K562 (cell line): ENCODE results near the gene PPM1G. TPM values are rescaled to one million over a fixed set of nuclear protein-coding genes. Genes with fewer than 3 reads are reported as not detected.
A peak's percentile ranks its signal among the peaks of the same experiment; 100 is the strongest.

Experiments used
- BRD4 ChIP-seq: fragments of 200-600 bp; sonication (generic); IDR thresholded peaks from 2 replicates; pipeline ENCODE4 v1.6.1; 2017; ENCODE audit warnings: inconsistent platforms
- EWSR1 ChIP-seq: fragments of 450-650 bp; IDR thresholded peaks from 2 replicates; pipeline ENCODE4 v1.6.1; 2018; ENCODE audit warnings: borderline replicate concordance, mild to moderate bottlenecking, low read depth, moderate library complexity; ENCODE audit not compliant: partially characterized antibody
- FOS ChIP-seq: IDR thresholded peaks from 3 replicates; pipeline ENCODE4 v1.6.1; 2011; ENCODE audit not compliant: insufficient read length; ENCODE audit errors: extremely low read depth
- JUND ChIP-seq, 2 experiments: IDR thresholded peaks; 2 replicates in 1 of 2; 3 replicates in 1 of 2; pipeline ENCODE4 v1.6.1; 2011; ENCODE audit warnings: borderline replicate concordance in 2 of 2, low read depth in 2 of 2, low read length in 2 of 2, improper control_type of control experiment in 1 of 2, missing biosample characterization in 1 of 2, missing genetic modification characterization in 1 of 2, missing genetic modification reagents in 1 of 2
- MCM2 ChIP-seq: fragments of 450-650 bp; IDR thresholded peaks from 2 replicates; pipeline ENCODE4 v1.6.1; 2017; ENCODE audit warnings: low read depth, mild to moderate bottlenecking
- THRAP3 ChIP-seq: fragments of 450-650 bp; IDR thresholded peaks from 2 replicates; pipeline ENCODE4 v1.6.1; 2016; ENCODE audit warnings: mild to moderate bottlenecking, inconsistent platforms, borderline replicate concordance
- ZNF212 ChIP-seq: fragments of 450-650 bp; formaldehyde crosslinking; IDR thresholded peaks from 2 replicates; pipeline ENCODE4 v1.4.0; 2020; ENCODE audit warnings: mild to moderate bottlenecking
- ZNF224 ChIP-seq: sonication (generic); formaldehyde crosslinking; IDR thresholded peaks from 2 replicates; pipeline ENCODE4 v1.8.0; 2022; ENCODE audit warnings: mild to moderate bottlenecking, missing genetic modification reagents
- polyA plus RNA-seq, 8 experiments: library from polyadenylated mRNA; depleted of rRNA in 4 of 8; stranded (reverse) in 5 of 8; unstranded in 3 of 8; fragments of >200 nt; fragmentation: Nextera tagmentation in 2 of 8; fragmentation: Illumina TruSeq in 1 of 8; extraction: Ambion mirVana in 2 of 8; extraction: Trizol in 1 of 8; gene quantifications; 2 replicates each; pipeline versions ENCODE4 v1.2.1 to v1.2.3, GENCODE V29; 2011 to 2014; ENCODE audit warnings: inconsistent platforms in 1 of 8, missing spikeins in 1 of 8
- total RNA-seq, 7 experiments: library from RNA; depleted of rRNA in 6 of 7; stranded (reverse); fragments of >200 nt in 6 of 7; fragmentation: Illumina TruSeq in 2 of 7; extraction: Trizol in 2 of 7; gene quantifications; 2 replicates each; pipeline versions ENCODE4 v1.2.1 to v1.2.3, GENCODE V29; 2011 to 2021; ENCODE audit warnings: low replicate concordance in 1 of 7
- TF ChIP-seq, protein P1 (sequence below): sonication (generic); formaldehyde crosslinking; IDR thresholded peaks from 2 replicates; pipeline ENCODE4 v1.4.0; 2020; ENCODE audit warnings: mild to moderate bottlenecking, missing genetic modification reagents
- TF ChIP-seq, protein P2 (sequence below), 2 experiments: fragments of 450-650 bp in 1 of 2; sonication (generic) in 1 of 2; formaldehyde crosslinking in 1 of 2; IDR thresholded peaks; 2 replicates each; pipeline versions ENCODE4 v1.7.1 to v1.9.0; 2016 to 2022; ENCODE audit warnings: inconsistent platforms in 1 of 2, mild to moderate bottlenecking in 1 of 2, missing genetic modification reagents in 1 of 2
- TF ChIP-seq, protein P3 (sequence below): fragments of 250-450 bp; sonication (Bioruptor Pico); IDR thresholded peaks from 2 replicates; pipeline ENCODE4 v1.9.0; 2021; ENCODE audit warnings: mild to moderate bottlenecking, inconsistent platforms

PPM1G gene
- total and polyA plus RNA-seq, 9 of the 15 experiments (the other 6 are each of a cell fraction or from before 2014, with no cell fraction given): 61.7 to 230 (median 153) TPM

DNA sequence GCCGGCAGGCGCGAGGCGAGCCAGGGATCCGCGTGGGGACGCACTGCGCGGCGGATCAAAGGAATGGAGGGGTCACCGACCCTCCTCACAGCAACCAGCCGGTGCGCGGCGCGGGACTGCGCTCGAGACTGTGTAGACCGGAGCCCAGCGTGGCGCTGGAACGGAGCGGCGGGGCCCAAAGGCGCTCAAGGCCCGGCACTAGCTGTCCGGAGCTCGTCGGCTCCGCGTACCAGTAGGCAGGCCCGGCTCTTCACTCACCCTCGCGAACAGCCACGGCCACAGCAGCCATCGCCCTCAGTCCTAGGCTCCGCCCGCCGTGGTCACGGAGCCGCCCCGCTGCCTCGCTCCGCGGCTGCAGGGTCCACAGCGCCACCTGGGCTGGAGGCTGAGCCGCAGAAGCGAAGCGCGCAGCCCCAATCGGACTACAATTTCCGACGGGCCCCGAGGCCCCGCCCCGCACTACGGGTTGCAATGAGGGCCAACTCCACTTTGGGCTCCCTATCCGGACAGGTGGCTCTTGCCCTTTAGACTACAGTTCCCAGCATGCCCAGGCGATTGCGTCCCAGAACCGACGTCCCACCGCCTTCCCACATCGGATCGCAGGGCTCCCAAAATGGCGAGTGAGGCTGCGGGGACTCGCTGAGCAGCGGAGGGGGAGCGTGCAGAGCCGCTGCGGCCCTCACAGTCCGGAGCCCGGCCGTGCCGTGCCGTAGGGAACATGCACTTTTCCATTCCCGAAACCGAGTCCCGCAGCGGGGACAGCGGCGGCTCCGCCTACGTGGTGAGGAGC, 39.2 kb downstream of the PPM1G start, which contains the start of the genes EIF2B4 and SNX17 (continued):
- TF ChIP-seq JUND (IDR thresholded peaks at IDR 0.05; ENCODE audit: borderline replicate concordance, low read depth, low read length): peak; percentile 83
- TF ChIP-seq JUND (tag; IDR thresholded peaks at IDR 0.05; ENCODE audit: borderline replicate concordance, low read depth, low read length): peak; percentile 69; the same call in 1 of the 3 replicates
- TF ChIP-seq BRD4: 0 out of 2 replicates have a peak, but pooled peaks have one; percentile 9
- no peak for TF ChIP-seq MCM2
- no peak for TF ChIP-seq ZNF212 (CRISPR knock-in tag)
- no peak for TF ChIP-seq EWSR1
- no peak for TF ChIP-seq ZNF224 (CRISPR knock-in tag)
- TF ChIP-seq FOS: no peak
- TF ChIP-seq, protein P1, sequence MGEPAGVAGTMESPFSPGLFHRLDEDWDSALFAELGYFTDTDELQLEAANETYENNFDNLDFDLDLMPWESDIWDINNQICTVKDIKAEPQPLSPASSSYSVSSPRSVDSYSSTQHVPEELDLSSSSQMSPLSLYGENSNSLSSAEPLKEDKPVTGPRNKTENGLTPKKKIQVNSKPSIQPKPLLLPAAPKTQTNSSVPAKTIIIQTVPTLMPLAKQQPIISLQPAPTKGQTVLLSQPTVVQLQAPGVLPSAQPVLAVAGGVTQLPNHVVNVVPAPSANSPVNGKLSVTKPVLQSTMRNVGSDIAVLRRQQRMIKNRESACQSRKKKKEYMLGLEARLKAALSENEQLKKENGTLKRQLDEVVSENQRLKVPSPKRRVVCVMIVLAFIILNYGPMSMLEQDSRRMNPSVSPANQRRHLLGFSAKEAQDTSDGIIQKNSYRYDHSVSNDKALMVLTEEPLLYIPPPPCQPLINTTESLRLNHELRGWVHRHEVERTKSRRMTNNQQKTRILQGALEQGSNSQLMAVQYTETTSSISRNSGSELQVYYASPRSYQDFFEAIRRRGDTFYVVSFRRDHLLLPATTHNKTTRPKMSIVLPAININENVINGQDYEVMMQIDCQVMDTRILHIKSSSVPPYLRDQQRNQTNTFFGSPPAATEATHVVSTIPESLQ: peak; percentile 91; the same call in 1 of the 2 replicates
- TF ChIP-seq, protein P2, sequence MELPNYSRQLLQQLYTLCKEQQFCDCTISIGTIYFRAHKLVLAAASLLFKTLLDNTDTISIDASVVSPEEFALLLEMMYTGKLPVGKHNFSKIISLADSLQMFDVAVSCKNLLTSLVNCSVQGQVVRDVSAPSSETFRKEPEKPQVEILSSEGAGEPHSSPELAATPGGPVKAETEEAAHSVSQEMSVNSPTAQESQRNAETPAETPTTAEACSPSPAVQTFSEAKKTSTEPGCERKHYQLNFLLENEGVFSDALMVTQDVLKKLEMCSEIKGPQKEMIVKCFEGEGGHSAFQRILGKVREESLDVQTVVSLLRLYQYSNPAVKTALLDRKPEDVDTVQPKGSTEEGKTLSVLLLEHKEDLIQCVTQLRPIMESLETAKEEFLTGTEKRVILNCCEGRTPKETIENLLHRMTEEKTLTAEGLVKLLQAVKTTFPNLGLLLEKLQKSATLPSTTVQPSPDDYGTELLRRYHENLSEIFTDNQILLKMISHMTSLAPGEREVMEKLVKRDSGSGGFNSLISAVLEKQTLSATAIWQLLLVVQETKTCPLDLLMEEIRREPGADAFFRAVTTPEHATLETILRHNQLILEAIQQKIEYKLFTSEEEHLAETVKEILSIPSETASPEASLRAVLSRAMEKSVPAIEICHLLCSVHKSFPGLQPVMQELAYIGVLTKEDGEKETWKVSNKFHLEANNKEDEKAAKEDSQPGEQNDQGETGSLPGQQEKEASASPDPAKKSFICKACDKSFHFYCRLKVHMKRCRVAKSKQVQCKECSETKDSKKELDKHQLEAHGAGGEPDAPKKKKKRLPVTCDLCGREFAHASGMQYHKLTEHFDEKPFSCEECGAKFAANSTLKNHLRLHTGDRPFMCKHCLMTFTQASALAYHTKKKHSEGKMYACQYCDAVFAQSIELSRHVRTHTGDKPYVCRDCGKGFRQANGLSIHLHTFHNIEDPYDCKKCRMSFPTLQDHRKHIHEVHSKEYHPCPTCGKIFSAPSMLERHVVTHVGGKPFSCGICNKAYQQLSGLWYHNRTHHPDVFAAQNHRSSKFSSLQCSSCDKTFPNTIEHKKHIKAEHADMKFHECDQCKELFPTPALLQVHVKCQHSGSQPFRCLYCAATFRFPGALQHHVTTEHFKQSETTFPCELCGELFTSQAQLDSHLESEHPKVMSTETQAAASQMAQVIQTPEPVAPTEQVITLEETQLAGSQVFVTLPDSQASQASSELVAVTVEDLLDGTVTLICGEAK (IDR thresholded peaks at IDR 0.05): peak; percentile 73
- TF ChIP-seq, protein P2 (CRISPR knock-in tag; IDR thresholded peaks at IDR 0.05): no peak; the same call in 1 of the 2 replicates
- TF ChIP-seq THRAP3: no peak
- TF ChIP-seq, protein P3, sequence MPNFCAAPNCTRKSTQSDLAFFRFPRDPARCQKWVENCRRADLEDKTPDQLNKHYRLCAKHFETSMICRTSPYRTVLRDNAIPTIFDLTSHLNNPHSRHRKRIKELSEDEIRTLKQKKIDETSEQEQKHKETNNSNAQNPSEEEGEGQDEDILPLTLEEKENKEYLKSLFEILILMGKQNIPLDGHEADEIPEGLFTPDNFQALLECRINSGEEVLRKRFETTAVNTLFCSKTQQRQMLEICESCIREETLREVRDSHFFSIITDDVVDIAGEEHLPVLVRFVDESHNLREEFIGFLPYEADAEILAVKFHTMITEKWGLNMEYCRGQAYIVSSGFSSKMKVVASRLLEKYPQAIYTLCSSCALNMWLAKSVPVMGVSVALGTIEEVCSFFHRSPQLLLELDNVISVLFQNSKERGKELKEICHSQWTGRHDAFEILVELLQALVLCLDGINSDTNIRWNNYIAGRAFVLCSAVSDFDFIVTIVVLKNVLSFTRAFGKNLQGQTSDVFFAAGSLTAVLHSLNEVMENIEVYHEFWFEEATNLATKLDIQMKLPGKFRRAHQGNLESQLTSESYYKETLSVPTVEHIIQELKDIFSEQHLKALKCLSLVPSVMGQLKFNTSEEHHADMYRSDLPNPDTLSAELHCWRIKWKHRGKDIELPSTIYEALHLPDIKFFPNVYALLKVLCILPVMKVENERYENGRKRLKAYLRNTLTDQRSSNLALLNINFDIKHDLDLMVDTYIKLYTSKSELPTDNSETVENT (CRISPR knock-in tag): peak; percentile 79; the same call in 1 of the 2 replicates
